ENCODE data around the gene RPL3.

DNA sequence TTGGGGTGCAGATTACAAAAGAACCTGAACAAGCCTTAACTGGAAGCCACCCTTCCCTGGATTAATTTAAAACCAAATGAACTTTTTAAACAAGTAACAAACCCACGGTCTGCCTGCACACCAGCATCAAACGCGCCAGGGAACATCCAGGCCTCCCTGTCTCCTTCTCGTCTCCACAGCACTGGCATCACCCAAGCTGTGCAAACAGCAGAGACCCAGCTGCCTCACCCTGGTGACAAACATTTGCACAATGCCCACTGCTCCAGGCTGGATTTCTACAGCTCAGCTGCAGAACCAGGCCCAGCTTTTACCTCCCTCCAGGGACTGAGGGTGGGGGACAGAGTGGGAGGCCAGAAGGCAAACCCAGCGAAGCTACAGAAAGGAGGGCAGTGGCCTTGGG lies 7.0 kb downstream of the RPL3 start:
- TF ChIP-seq, protein P1, sequence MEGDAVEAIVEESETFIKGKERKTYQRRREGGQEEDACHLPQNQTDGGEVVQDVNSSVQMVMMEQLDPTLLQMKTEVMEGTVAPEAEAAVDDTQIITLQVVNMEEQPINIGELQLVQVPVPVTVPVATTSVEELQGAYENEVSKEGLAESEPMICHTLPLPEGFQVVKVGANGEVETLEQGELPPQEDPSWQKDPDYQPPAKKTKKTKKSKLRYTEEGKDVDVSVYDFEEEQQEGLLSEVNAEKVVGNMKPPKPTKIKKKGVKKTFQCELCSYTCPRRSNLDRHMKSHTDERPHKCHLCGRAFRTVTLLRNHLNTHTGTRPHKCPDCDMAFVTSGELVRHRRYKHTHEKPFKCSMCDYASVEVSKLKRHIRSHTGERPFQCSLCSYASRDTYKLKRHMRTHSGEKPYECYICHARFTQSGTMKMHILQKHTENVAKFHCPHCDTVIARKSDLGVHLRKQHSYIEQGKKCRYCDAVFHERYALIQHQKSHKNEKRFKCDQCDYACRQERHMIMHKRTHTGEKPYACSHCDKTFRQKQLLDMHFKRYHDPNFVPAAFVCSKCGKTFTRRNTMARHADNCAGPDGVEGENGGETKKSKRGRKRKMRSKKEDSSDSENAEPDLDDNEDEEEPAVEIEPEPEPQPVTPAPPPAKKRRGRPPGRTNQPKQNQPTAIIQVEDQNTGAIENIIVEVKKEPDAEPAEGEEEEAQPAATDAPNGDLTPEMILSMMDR (IDR thresholded peaks at IDR 0.05; ENCODE audit: low read length): no peak
- TF ChIP-seq EZH2 (IDR thresholded peaks at IDR 0.05; ENCODE audit: borderline replicate concordance, low read length): no peak

Data from OCI-LY1 (cell line).